ENCODE measurements around the gene PTPN7. TPM values are rescaled to one million over a fixed set of nuclear protein-coding genes. Genes with fewer than 3 reads are reported as not detected.

PTPN7 gene
- total and polyA plus RNA-seq, 4 donors = 0.75 to 7.0 (median 1.7) TPM

- 94% methylated on average over 10 of the region's 10 CpGs for WGBS
- no peak for TF ChIP-seq NR2F2 (IDR thresholded peaks at IDR 0.05)
These were observed 8.0 kb downstream of the PTPN7 start for GRCh38 chr1:202152399-202152798.

DNA sequence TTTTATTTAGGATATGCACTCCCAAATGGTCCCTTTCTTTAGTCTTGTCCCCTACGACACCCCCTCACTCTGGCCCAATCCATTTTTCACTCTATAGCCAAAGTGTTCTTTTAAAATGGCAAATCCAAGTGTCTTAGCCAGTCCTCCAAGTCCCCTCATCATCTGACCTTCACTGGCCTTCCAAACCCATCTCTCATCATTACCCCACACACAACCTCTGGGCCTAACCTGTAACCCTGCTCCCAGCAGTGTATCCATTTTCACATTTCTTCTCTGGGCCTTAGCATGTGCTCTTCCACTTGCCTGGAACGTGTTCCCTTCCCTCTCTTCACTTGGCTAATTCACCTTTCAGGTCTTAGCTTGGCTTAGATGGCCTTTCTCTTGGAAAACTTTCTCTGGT lies 9.4 kb downstream of the PTPN7 start:
- no peaks in the 10 kb centered on the region for H3K36me3 ChIP-seq (ENCODE audit: control insufficient read depth in 4 of 4, insufficient read depth in 3 of 4, low read depth in 1 of 4, low read length in 3 of 4)
- H3K9ac ChIP-seq (ENCODE audit: low read depth in 1 of 2, low read length in 2 of 2) = no peak overlapping the region
- H3K4me1 ChIP-seq (ENCODE audit: control insufficient read depth in 4 of 4, insufficient read depth in 4 of 4, low read length in 3 of 4) = peaks cover 0 to 7% (median under 1%) of the 10 kb centered on the region in 4 donors
- WGBS = 91% methylated on average over 2 of the region's 2 CpGs
- H3K27me3 ChIP-seq (ENCODE audit: control insufficient read depth in 4 of 4, insufficient read depth in 4 of 4, low read length in 3 of 4) = no peaks in the 10 kb centered on the region
- H3K4me3 ChIP-seq (ENCODE audit: low read depth in 1 of 3, low read length in 3 of 3) = no peak overlapping the region
- DNase-seq (ENCODE audit: low spot score) = no peak
- no peaks in the 10 kb centered on the region for H3K9me3 ChIP-seq (ENCODE audit: control insufficient read depth in 4 of 4, low read length in 3 of 4)
- TF ChIP-seq GABPA (IDR thresholded peaks at IDR 0.05 in 1 of 2, conservative IDR thresholded peaks at IDR 0.05 in 1 of 2) (no peak), ATF3 (IDR thresholded peaks at IDR 0.05) (no peak), EGR1 (IDR thresholded peaks at IDR 0.05; ENCODE audit: low read depth in 2 of 2) (no peak), NR2F2 (IDR thresholded peaks at IDR 0.05) (no peak), TAF1 (conservative IDR thresholded peaks at IDR 0.05) (no peak), HNF4A (conservative IDR thresholded peaks at IDR 0.05) (no peak), MAX (IDR thresholded peaks at IDR 0.05) (no peak), FOXA1 (IDR thresholded peaks at IDR 0.05) (no peak), YY1 (IDR thresholded peaks at IDR 0.05) (no peak), REST (IDR thresholded peaks at IDR 0.05) (no peak), HNF4G (IDR thresholded peaks at IDR 0.05) (no peak), ZBTB33 (IDR thresholded peaks at IDR 0.05) (no peak), SP1 (IDR thresholded peaks at IDR 0.05) (no peak), JUND (IDR thresholded peaks at IDR 0.05) (no peak)
- TF ChIP-seq, protein P1, sequence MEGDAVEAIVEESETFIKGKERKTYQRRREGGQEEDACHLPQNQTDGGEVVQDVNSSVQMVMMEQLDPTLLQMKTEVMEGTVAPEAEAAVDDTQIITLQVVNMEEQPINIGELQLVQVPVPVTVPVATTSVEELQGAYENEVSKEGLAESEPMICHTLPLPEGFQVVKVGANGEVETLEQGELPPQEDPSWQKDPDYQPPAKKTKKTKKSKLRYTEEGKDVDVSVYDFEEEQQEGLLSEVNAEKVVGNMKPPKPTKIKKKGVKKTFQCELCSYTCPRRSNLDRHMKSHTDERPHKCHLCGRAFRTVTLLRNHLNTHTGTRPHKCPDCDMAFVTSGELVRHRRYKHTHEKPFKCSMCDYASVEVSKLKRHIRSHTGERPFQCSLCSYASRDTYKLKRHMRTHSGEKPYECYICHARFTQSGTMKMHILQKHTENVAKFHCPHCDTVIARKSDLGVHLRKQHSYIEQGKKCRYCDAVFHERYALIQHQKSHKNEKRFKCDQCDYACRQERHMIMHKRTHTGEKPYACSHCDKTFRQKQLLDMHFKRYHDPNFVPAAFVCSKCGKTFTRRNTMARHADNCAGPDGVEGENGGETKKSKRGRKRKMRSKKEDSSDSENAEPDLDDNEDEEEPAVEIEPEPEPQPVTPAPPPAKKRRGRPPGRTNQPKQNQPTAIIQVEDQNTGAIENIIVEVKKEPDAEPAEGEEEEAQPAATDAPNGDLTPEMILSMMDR (IDR thresholded peaks at IDR 0.05; ENCODE audit: low read depth, low read length, missing input control) = no peak
- H3K27ac ChIP-seq (ENCODE audit: low read depth in 1 of 2, low read length in 2 of 2) = no peak overlapping the region

More at GRCh38 chr1:202152399-202152798, 8.0 kb downstream of the PTPN7 start:
- H3K27ac ChIP-seq (ENCODE audit: low read depth in 1 of 2, low read length in 2 of 2) = no peak overlapping the region
- no peak overlapping the region for H3K9ac ChIP-seq (ENCODE audit: low read depth in 1 of 2, low read length in 2 of 2)
- H3K9me3 ChIP-seq (ENCODE audit: control insufficient read depth in 4 of 4, low read length in 3 of 4) = no peaks in the 10 kb centered on the region
- H3K36me3 ChIP-seq (ENCODE audit: control insufficient read depth in 4 of 4, insufficient read depth in 3 of 4, low read depth in 1 of 4, low read length in 3 of 4) = no peaks in the 10 kb centered on the region
- no peak for DNase-seq (ENCODE audit: low spot score)
- H3K27me3 ChIP-seq (ENCODE audit: control insufficient read depth in 4 of 4, insufficient read depth in 4 of 4, low read length in 3 of 4) = no peaks in the 10 kb centered on the region
- no peak overlapping the region for H3K4me3 ChIP-seq (ENCODE audit: low read depth in 1 of 3, low read length in 3 of 3)
- peaks cover 0 to 7% (median under 1%) of the 10 kb centered on the region in 4 donors for H3K4me1 ChIP-seq (ENCODE audit: control insufficient read depth in 4 of 4, insufficient read depth in 4 of 4, low read length in 3 of 4)

Measured in liver (tissue), 9 donors.